ENCODE measurements around the gene COL8A1.
"Not testable (repeated sequence)": the region's sequence is repeated elsewhere in the genome, so short reads cannot be mapped to it uniquely, and the experiment has no call there.

Gene COL8A1

DNA sequence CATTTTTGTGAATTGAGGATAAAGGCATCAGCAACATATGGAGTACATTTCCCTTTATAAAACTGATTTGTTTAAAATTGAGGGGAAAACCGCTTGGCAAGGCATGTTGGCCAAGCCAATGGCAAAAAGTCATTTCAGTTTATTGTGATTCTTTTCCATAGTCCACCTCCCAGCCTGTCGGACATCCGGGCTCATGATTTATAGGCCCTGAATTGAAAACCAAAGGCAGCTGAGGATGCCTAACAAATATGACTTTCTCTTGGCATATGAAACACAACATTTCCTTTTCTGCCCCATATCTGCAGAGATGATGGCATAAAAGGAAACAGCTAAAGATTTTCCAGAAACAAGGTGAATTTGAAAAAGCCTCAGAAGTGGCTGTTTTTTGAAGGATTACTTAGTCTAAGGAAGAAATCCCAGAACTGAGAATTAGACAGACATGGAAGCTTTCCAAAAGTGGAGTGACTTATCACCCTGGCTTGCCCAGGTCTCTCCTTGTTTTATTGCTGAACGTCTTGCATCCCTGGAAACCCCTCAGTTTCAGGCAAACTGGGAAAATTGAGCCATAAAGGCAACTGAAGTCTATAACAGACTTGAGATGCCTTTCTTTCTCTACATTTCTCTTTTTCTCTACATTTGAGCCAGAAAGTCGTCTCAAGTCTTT, 74.0 kb downstream of the COL8A1 start:
- no peak for DNase-seq

DNA sequence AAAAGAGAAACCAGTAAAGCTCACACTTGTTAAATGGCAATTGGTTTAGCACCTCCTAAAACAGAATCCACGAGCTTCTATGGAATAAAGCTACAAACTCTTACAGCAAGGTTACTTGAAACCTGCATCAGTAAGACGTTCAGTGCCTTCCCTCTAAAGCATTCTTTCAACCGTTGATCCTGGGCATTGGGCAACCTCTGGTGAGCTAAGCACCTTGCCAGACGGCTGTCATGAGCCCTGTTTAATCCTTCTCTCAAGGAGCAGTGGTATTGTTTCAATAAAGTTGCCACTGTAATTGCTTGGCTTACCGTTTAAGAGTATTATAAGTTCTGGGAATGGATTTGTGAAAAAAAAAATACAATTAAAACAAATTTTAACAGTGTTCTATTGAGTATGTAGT, 75.0 kb downstream of the COL8A1 start:
- no peak for DNase-seq

DNA sequence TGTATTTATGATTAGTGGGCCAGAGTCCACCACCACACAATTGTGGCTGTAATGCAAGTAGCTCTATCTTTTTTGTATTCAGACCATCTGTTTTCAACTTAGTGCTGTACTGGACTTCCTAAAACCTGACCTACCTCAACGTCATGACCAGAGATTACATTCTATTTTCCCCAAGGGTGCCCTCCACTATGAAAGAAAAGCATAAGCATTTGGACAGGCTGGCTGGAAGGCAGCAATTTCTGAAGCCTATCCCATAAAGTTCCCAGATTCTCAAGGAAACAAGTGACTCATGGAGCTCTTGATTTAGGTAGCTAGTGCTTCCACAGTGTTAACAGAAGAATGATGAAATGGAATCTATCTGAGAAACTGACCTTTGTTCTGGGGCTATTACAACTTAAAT, 75.8 kb downstream of the COL8A1 start:
- DNase-seq, result no peak

DNA sequence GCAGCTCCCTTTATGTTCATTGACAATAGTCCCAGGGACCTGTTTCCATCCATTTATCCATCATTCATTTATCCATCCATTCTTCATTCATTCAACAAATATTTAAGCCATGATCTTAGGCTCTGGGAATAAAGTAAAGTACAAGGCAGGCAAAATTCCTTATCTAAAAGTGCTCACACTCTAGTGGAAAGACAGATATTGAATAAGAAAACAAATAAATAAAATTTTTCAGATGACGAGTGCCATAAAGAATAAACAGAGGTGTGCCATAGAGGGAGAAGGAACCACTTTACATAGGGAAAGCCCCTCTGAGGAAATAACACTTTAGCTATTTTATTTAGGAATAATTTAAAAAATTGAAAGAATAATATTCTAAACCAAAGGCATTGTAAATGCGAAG, 76.2 kb downstream of the COL8A1 start:
- no peak for DNase-seq

DNA sequence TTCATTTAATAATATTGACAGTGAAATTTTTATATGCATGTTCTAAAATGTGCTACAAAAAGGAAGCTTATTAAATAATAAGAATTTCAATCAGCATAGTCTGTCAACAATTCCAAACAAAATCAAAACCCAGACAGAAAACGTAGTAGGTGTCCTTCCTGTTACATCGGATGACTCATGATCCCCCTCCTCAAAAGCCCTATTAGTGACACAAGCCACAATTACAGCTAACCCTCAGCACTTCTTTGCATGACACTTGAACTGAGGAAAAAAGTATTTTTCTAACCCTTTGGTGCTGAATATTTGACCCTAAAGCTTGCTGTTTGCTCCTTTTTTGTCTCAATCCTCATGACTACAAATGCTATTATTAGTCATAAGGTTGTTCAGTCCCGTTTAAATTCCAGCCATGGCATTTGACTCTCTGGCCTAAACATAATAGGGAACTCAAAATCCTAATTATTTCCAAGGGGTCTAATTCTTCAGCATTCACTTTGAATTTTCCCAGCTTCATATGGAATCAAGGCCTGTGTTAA, 78.1 kb downstream of the COL8A1 start:
- no peak for DNase-seq

DNA sequence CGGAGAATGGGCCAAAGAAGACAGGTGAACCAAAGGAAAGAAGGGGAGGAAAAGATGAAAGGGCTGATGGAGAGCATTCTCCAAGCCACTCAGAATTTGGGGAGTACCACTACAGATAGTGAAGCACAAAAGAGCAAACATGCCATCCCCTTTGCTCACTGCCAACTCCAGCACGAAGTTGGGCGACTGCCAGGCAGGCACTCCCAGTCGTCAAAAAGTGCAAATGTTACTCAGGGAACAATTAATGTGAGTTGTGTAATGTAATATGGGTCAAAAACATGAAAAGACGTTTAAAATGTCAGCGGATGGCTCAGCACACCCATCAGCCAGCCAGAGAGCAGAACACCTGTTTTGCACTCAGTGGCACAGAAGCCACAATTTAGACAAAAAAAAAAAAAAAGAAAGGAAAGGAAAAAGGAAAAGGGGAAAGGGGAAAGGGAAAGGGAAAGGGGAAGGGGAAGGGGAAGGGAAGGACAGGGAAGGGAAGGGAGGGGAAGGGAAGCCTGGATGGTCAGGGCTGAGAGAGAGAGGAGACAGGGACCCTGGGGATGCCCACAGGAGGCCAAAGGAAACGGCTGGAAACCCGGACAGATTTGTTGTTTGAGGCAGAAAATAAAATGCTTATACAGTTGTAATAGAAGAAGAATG, 82.7 kb downstream of the COL8A1 start:
- DNase-seq, result no peak

DNA sequence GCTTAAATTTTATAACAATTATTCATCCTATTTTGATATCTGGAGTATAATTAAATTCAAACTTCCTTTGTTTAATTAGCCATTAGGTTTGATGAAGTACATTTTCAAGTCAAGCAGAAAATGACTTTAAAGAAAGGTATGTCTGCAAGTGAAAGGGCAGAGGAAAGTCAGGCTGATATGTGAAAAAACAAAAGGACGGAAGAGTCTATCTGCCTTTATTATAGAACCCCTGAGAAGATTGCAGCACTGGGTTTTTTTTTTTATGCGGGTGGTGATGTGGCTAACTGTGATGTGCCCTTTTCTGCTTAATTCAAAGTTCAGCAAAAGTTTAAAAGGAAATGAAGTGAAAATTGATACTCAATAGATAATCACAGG, 83.2 kb downstream of the COL8A1 start:
- no peak for DNase-seq

DNA sequence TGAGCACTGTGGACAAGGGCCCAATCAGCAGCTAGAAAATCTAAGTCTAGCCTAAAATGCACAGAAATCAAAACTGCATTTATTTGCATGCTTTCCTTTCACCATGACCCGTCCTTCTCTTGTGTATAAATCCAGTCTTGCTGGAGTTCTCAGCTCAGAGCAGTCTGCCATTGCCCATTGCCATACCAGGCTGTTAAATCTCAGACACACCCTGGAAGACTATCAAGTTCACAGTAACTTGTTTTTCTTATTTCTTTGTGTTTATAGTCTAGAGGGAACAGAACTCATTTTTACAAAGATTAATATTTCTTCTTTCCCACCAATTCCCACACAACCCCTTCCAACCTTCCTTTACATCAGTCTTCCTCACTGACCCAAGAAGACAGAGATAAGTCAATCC, 85.9 kb downstream of the COL8A1 start:
- no peak for DNase-seq

DNA sequence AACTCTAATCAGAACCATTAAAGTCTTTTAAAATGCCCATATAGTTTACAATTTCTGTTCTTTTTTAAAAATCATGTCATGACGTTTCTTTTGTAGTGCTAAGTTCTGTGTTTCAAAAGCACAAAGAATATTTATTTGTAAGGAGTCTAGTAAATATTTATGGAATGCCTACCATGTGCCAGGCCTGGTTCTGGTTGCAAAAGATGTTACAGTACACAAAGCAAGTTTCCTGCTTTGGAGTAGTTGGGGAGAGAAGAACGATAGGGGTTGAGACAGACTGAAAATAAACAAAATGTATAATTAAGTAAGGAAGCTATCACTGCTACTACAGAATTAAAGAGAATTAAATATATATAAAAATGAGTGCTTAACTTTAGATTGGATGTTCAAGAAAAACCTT, 92.5 kb downstream of the COL8A1 start:
- DNase-seq, result no peak

DNA sequence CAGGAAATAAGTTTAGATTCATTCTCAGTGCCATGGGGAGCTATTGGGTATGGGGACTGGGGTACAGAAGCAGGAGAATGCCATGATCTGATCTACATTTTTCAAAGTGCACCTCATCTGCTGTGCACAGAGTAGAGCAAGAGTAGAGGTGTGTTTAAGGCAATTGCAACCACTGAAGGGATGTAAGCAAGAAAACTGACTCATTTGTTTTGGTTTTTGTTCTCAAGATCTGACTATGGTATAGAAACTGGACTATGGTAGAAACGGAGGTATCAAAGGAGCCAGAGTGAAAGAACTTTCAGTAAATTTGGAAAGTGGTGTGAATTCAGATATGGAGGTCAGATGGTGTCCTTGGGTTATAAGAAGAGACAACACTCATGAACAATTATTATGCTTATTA, 93.1 kb downstream of the COL8A1 start:
- DNase-seq, result no peak

DNA sequence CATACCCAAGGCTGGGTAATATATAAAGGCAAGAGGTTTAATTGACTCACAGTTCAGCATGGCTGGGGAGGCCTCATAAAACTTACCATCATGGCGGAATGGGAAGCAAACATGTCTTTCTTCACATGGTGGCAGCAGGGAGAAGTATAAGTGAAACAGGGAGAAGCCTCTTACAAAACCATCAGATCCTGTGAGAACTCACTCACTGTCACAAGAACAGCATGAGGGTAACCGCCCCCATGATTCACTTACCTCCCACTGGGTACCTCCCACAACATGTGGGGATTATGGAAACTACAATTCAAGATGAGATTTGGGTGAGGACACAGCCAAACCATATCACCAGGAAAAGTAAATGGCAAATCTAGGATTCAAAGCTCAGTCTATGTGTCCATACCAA, 102.0 kb downstream of the COL8A1 start:
- DNase-seq, result not testable (repeated sequence)

DNA sequence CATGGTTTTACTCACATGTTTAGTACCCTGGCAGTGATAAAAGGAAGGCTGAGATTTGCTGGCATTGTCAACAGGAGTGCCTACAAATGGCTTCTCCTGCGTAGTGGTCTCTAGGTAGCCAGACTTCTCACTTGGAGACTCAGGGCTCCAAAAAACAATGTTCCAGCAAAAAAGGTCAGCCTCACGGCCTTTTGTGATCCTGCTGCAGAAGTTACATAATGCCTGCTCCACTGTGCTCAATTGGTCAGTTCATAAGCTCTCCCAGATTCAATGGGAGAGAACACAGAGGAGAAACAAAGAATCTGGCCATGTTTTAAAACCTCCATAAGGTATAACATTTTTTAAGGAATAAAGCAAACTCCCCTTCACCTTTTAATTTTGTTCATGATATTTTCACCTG, 103.2 kb downstream of the COL8A1 start:
- no peak for DNase-seq

DNA sequence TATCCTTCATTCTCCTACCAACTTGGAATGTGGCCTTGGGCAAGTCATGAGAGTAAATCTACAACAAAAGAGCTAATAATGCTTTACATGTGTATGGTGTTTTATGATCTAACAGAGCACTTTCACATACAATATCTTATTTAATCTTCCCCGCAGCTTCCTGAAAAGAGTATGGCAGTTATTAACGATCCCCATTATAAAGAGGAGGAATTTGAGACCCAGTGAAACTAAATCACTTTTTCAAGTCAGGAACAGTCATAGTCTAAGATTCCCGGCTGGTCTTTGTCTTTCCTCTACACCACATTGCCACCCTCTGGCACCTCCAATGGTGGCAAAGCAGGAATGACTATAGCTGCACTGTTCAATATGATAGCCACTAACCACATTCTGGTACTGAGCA, 109.5 kb downstream of the COL8A1 start:
- DNase-seq, result no peak

DNA sequence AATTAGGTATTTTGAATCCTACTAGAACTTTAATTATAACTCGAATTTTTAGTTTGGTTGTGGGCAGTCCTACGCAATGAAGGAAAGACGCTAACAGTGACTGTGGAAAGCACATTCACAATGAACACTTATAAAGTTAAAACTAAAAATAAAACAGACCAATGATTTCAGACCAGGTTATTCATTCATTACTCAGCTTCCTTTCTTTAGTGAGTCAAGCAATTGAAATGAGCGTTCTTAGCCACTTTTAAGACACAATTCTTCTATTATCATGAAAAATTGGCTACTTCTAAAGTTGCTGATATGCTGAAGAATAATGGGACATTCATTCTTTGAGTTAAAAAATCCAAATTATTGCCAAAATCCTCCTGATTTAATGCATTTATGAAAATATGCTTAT, 113.3 kb downstream of the COL8A1 start:
- no peak for DNase-seq

DNA sequence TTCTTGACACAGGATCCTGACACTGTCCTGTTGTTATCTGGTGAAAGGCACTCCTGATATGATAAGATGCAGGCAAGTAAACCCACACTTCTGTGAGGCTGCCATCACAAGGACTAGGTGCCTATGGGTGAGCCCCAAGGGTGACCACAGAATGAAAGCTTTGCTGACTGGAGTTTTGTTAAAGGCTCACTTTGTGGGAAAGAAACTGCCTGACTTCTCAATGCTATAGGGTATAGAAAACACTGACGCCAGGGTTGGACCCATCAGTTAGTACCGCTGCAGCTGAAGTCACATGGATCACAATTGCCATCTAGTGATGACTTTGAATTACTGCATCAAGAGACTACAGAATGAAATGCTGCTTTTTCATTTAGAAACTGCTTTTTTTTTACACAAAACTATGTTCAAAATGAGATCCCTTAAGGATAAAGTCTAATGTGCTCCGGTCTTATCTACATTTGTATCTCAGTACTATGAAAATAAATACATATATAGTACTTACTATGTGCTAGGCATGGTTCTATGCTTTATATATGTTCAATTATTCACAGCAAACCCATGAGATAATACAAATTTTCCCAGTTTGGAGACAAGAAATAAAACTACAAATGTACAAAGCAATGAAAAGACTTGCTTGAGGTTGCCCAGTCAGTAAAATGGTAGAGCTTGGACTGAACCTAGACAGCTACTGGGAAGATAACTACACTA, 115.0 kb downstream of the COL8A1 start:
- no peak for DNase-seq

DNA sequence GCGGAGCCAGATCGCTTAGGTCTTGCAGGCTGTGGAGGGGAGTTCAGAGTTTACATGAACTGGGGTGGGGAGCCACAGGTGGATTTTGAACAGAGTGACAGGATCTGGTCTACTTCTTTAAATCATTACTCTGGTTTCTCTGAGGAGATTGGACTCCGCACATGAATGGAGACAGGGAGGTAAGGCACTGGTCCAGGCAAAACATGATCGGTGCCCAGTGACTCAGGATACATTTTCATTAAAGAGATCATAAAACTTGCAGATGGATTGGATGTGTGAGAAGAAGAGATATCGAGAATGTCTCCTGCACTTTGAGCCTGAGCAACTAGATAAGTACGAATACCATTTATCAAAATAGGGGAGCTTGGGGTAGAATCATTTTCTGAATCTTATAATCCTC, 117.4 kb downstream of the COL8A1 start:
- DNase-seq, result no peak

DNA sequence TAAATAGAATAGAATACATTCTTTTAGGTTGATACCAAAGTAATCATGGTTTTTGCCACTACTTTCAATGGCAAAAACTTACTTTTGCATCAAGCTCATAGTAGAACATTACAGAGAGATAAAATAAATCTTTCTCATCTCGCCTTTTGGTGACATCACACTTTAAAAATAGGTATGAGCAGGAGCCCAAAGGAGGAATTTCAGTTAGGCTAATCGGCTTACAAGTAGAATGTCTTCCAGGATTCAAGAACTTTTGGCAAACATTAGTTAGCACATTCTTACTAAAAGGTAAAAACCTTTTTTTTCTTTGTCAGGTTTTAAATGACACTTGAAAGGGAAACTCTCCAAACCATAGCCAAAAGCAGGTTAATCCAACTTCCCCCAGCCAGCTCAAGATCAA, 119.6 kb downstream of the COL8A1 start:
- no peak for DNase-seq

DNA sequence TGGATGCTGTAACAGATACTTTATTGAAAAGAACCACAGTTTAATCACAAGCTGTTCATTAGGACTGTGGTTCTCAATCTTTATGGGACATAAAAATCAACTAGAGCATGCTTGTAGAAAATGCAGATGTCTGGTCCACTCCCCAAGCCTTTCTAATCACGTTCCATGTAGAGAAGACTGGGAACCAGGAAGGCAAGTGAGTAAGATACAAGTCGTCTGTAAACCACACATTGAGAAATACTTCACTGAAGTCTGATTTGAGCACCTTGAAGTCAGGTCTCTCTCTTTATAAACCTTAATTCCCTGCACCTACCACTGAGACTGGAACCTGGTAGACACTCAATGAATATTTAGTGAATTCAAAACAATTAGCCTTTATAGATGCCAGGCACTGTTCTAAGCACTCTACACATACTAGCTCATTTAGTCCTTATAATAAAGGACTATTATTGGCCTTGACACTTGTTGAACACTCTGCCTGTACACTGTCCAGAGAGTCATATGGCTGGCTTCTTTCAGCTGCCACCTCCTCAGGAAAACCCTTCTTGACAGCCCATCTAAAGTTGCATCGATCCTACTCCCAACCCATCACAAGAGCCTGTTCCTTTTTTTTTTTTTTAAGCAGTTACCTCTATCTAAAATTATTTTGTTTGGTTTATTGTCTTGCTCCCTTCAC, 120.2 kb downstream of the COL8A1 start:
- no peak for DNase-seq

DNA sequence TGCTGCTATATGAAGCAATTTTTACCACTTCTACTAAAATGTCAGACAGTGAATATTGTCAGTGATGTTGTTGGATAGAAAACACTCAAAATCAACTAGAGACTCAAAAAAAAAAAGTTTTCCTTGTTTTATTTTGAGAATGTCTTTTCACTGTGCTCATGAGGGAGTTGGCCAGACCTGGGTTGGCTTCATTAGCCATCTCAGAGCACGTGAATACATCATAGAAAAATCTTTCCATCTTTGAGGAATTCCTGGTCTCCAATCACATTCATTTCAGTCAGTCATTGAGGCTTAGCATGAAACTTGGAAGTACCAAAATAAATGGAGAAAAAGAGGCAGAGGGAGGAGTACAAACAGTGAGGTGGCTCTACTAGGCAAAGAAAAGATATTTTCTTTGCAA, 121.6 kb downstream of the COL8A1 start:
- DNase-seq, result no peak

DNA sequence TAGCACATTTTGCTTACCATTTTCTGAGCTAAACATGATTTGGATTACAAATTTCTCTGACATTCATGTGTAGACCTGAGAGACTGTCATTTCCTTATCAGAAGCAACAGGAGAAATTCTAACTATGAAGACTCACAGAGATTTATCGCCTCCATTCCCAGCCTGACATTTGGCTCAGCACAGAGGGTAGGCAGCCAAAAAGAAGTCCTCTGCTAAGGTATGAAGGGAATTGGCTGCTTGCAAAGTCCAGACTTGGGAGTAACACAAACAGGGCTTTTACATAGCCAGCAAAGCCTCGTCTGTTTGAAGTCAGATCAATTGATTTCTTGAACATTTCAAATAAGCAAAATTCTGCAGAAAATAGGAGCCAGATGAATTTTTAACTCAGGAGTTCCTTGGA, 122.2 kb downstream of the COL8A1 start:
- DNase-seq, result no peak

DNA sequence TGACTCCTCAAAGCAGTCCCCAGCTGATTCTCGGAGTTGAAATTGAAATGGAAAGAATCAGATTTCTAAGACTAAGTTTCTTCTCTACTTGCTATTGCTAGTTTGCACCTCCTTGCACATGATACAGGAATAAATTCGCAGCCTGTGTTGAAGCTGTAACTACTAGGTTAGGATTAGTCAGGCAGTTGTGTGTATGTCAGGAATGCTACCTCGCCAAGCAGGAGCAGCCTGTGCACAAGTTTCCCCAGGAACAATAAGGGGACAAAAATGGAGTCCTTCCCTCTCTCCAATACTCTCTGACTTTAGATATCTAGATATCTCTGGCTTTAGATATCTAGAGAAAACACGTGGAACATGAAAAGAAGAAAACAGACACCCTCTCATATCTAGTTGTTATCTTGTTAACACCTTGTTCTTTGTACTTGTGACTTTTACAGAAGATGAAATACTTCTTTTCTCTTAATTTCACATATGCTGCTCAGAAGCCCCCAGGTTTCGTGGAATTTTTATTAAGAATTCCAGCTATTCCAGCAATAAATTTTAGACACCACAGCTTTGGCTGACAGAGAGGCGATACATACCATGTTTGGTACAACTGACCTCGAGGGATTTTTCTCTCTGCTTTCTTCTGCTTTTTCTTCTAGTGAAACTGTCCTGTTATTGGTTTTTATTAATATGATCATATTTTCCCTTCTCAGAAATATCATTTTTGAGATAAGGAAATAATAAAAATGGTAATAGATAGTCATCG, 123.2 kb downstream of the COL8A1 start:
- no peak for DNase-seq

DNA sequence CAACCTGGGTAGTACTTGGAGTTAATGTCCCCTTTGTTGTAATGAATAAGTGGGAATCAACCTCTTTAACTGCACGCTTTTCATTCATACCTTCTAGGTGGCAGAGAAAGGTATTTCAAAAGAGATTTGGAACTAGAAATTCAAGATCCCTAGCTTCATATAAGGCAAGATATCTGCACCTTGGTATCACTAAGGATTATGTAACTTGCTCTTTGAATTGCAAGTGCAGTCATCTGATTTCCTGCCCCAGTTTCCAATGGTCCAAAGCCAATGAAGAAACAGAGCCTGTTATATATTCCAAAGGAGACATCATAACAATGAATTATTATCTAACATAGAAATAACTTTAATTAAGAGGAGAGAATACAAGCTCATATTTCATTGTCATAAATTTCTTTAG, 124.5 kb downstream of the COL8A1 start:
- no peak for DNase-seq

DNA sequence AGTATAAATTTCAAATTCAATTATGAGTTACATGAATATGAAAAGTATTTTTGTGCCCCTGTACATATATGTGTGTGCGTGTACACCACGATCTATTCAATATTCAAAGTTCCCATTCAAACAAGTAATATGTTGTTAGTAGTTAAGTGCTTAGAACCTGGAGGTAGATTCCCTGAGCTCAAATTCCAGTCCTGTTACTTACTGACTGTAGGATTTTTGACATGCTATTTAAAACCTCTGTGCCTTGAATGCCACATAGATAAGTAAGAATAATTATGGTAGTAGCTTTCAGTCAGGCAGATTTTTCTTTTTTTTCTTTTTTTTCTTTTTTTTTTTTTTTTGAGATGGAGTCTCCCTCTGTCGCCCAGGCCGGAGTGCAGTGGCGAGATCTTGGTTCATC, 126.0 kb downstream of the COL8A1 start:
- DNase-seq, result no peak

Data from NCI-H510A (cell line).